WTC11 (cell line): ENCODE data around the gene MMP23B. TPM values are rescaled to one million over a fixed set of nuclear protein-coding genes. Genes with fewer than 3 reads are reported as not detected.

Experiments
- AFF4 ChIP-seq: sonication (generic); formaldehyde crosslinking; IDR thresholded peaks from 2 replicates; pipeline ENCODE4 v1.8.1; 2023; ENCODE audit warnings: mild to moderate bottlenecking, missing genetic modification reagents, borderline replicate concordance
- ATF1 ChIP-seq: sonication (generic); formaldehyde crosslinking; IDR thresholded peaks from 2 replicates; pipeline ENCODE4 v1.8.1; 2023; ENCODE audit warnings: mild to moderate bottlenecking, moderate library complexity, missing genetic modification reagents
- ATF3 ChIP-seq: sonication (generic); formaldehyde crosslinking; conservative IDR thresholded peaks from 2 replicates; pipeline ENCODE4 v1.8.1; 2022; ENCODE audit warnings: mild to moderate bottlenecking, missing genetic modification reagents
- EMX1 ChIP-seq: fragments of 250-450 bp; sonication (Bioruptor Pico); IDR thresholded peaks from 2 replicates; pipeline ENCODE4 v1.8.0; 2021; ENCODE audit warnings: mild to moderate bottlenecking
- ETV6 ChIP-seq: sonication (generic); formaldehyde crosslinking; IDR thresholded peaks from 2 replicates; pipeline ENCODE4 v1.8.1; 2022; ENCODE audit warnings: mild to moderate bottlenecking, missing genetic modification reagents
- JAZF1 ChIP-seq: fragments of 250-450 bp; sonication (Bioruptor Pico); IDR thresholded peaks from 2 replicates; pipeline ENCODE4 v1.9.0; 2021; ENCODE audit warnings: moderate library complexity, mild to moderate bottlenecking, inconsistent platforms
- NR3C1 ChIP-seq: sonication (generic); formaldehyde crosslinking; conservative IDR thresholded peaks from 2 replicates; pipeline ENCODE4 v1.8.1; 2023; ENCODE audit warnings: low read depth, mild to moderate bottlenecking, missing genetic modification reagents
- RELA ChIP-seq: sonication (generic); formaldehyde crosslinking; IDR thresholded peaks from 2 replicates; pipeline ENCODE4 v1.8.1; 2022; ENCODE audit warnings: missing genetic modification reagents, mild to moderate bottlenecking, borderline replicate concordance
- SMAD3 ChIP-seq: sonication (generic); formaldehyde crosslinking; IDR thresholded peaks from 2 replicates; pipeline ENCODE4 v1.8.0; 2022; ENCODE audit warnings: missing genetic modification reagents, mild to moderate bottlenecking, borderline replicate concordance
- TEAD1 ChIP-seq: sonication (generic); formaldehyde crosslinking; IDR thresholded peaks from 2 replicates; pipeline ENCODE4 v1.8.0; 2022; ENCODE audit warnings: mild to moderate bottlenecking, missing genetic modification reagents
- ZBTB21 ChIP-seq: sonication (generic); formaldehyde crosslinking; IDR thresholded peaks from 2 replicates; pipeline ENCODE4 v1.8.1; 2023; ENCODE audit warnings: mild to moderate bottlenecking, missing genetic modification reagents, borderline replicate concordance
- ZMAT4 ChIP-seq: fragments of 250-450 bp; sonication (Bioruptor Pico); IDR thresholded peaks from 2 replicates; pipeline ENCODE4 v1.9.0; 2021; ENCODE audit warnings: mild to moderate bottlenecking
- ZNF219 ChIP-seq: sonication (generic); formaldehyde crosslinking; IDR thresholded peaks from 2 replicates; pipeline ENCODE4 v1.8.0; 2023; ENCODE audit warnings: missing genetic modification reagents, mild to moderate bottlenecking, borderline replicate concordance
- total RNA-seq: library from RNA; stranded (reverse); gene quantifications from 3 replicates; pipeline ENCODE4 v1.2.3, GENCODE V29; 2021
- TF ChIP-seq, protein P1 (sequence below): sonication (generic); formaldehyde crosslinking; IDR thresholded peaks from 2 replicates; pipeline ENCODE4 v1.8.0; 2023; ENCODE audit warnings: missing genetic modification reagents, mild to moderate bottlenecking, borderline replicate concordance
- TF ChIP-seq, protein P2 (sequence below): sonication (generic); formaldehyde crosslinking; IDR thresholded peaks from 2 replicates; pipeline ENCODE4 v1.8.0; 2022; ENCODE audit warnings: mild to moderate bottlenecking, missing genetic modification reagents
- TF ChIP-seq, protein P3 (sequence below): fragments of 250-450 bp; sonication (Bioruptor Pico); IDR thresholded peaks from 2 replicates; pipeline ENCODE4 v1.8.0; 2021; ENCODE audit warnings: mild to moderate bottlenecking
- TF ChIP-seq, protein P4 (sequence below): sonication (generic); formaldehyde crosslinking; IDR thresholded peaks from 2 replicates; pipeline ENCODE4 v1.8.1; 2022; ENCODE audit warnings: low read depth, missing genetic modification reagents, borderline replicate concordance
- TF ChIP-seq, protein P5 (sequence below): fragments of 250-450 bp; sonication (Bioruptor Pico); conservative IDR thresholded peaks from 2 replicates; pipeline ENCODE4 v1.9.0; 2021; ENCODE audit warnings: mild to moderate bottlenecking
- TF ChIP-seq, protein P6 (sequence below): sonication (generic); formaldehyde crosslinking; IDR thresholded peaks from 2 replicates; pipeline ENCODE4 v1.8.1; 2023; ENCODE audit warnings: mild to moderate bottlenecking, missing genetic modification reagents

Gene MMP23B
- total RNA-seq, 1 experiment from 2014 or later: 20.0 TPM

DNA sequence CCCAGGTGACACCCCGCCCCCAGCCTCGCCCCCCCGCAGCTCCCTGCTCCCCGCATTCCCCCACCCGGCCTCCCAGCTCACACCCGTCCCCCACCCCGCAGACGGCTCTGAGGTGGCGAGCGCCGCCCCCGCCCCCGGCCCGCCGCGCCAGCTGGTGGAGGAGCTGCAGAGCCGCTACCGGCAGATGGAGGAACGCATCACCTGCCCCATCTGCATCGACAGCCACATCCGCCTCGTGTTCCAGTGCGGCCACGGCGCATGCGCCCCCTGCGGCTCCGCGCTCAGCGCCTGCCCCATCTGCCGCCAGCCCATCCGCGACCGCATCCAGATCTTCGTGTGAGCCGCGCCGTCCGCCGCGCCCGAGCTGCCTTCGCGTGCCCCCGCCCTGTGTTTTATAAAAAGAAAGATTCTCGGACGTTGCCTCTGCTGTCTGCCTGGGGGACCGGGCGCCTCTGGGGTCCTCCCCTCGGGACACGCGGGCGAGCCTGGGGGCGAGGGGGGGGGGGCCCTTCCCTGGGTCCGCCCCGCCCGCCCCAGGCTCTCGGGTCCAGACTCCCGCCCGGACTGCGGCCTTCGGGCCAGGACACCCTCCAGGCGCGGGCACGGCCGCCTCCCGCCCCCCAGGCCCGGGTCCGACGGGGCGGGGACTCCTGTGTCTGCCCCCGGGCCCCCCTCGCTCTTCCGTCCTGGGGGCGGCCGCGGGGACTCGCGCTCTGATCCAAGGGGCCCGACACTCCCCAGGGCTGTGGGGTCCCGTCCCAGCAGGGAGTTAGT, 1.6 kb upstream of the MMP23B start (continued):
- TF ChIP-seq, protein P1, sequence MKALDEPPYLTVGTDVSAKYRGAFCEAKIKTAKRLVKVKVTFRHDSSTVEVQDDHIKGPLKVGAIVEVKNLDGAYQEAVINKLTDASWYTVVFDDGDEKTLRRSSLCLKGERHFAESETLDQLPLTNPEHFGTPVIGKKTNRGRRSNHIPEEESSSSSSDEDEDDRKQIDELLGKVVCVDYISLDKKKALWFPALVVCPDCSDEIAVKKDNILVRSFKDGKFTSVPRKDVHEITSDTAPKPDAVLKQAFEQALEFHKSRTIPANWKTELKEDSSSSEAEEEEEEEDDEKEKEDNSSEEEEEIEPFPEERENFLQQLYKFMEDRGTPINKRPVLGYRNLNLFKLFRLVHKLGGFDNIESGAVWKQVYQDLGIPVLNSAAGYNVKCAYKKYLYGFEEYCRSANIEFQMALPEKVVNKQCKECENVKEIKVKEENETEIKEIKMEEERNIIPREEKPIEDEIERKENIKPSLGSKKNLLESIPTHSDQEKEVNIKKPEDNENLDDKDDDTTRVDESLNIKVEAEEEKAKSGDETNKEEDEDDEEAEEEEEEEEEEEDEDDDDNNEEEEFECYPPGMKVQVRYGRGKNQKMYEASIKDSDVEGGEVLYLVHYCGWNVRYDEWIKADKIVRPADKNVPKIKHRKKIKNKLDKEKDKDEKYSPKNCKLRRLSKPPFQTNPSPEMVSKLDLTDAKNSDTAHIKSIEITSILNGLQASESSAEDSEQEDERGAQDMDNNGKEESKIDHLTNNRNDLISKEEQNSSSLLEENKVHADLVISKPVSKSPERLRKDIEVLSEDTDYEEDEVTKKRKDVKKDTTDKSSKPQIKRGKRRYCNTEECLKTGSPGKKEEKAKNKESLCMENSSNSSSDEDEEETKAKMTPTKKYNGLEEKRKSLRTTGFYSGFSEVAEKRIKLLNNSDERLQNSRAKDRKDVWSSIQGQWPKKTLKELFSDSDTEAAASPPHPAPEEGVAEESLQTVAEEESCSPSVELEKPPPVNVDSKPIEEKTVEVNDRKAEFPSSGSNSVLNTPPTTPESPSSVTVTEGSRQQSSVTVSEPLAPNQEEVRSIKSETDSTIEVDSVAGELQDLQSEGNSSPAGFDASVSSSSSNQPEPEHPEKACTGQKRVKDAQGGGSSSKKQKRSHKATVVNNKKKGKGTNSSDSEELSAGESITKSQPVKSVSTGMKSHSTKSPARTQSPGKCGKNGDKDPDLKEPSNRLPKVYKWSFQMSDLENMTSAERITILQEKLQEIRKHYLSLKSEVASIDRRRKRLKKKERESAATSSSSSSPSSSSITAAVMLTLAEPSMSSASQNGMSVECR (CRISPR knock-in tag): peak; percentile 58; the same call in 1 of the 2 replicates
- TF ChIP-seq SMAD3 (CRISPR knock-in tag) (peak; percentile 97), ZNF219 (CRISPR knock-in tag) (no peak), ATF1 (CRISPR knock-in tag) (peak; percentile 52; the same call in 1 of the 2 replicates), ZBTB21 (CRISPR knock-in tag) (peak; percentile 69), NR3C1 (CRISPR knock-in tag) (no peak), ZMAT4 (CRISPR knock-in tag) (no peak), ATF3 (0 out of 2 replicates have a peak, but pooled peaks have one; percentile 55), JAZF1 (CRISPR knock-in tag) (no peak), AFF4 (CRISPR knock-in tag) (0 out of 2 replicates have a peak, but pooled peaks have one; percentile 42), RELA (CRISPR knock-in tag) (peak; percentile 81; the same call in 1 of the 2 replicates), EMX1 (CRISPR knock-in tag) (no peak), TEAD1 (peak; percentile 75; the same call in 1 of the 2 replicates), ETV6 (CRISPR knock-in tag) (peak; percentile 87; the same call in 1 of the 2 replicates)
- TF ChIP-seq, protein P2, sequence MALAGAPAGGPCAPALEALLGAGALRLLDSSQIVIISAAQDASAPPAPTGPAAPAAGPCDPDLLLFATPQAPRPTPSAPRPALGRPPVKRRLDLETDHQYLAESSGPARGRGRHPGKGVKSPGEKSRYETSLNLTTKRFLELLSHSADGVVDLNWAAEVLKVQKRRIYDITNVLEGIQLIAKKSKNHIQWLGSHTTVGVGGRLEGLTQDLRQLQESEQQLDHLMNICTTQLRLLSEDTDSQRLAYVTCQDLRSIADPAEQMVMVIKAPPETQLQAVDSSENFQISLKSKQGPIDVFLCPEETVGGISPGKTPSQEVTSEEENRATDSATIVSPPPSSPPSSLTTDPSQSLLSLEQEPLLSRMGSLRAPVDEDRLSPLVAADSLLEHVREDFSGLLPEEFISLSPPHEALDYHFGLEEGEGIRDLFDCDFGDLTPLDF (CRISPR knock-in tag): peak; percentile 86
- TF ChIP-seq, protein P3, sequence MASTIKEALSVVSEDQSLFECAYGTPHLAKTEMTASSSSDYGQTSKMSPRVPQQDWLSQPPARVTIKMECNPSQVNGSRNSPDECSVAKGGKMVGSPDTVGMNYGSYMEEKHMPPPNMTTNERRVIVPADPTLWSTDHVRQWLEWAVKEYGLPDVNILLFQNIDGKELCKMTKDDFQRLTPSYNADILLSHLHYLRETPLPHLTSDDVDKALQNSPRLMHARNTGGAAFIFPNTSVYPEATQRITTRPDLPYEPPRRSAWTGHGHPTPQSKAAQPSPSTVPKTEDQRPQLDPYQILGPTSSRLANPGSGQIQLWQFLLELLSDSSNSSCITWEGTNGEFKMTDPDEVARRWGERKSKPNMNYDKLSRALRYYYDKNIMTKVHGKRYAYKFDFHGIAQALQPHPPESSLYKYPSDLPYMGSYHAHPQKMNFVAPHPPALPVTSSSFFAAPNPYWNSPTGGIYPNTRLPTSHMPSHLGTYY (CRISPR knock-in tag): no peak
- TF ChIP-seq, protein P4, sequence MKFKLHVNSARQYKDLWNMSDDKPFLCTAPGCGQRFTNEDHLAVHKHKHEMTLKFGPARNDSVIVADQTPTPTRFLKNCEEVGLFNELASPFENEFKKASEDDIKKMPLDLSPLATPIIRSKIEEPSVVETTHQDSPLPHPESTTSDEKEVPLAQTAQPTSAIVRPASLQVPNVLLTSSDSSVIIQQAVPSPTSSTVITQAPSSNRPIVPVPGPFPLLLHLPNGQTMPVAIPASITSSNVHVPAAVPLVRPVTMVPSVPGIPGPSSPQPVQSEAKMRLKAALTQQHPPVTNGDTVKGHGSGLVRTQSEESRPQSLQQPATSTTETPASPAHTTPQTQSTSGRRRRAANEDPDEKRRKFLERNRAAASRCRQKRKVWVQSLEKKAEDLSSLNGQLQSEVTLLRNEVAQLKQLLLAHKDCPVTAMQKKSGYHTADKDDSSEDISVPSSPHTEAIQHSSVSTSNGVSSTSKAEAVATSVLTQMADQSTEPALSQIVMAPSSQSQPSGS (CRISPR knock-in tag): peak; percentile 40; the same call in 1 of the 2 replicates
- TF ChIP-seq, protein P5, sequence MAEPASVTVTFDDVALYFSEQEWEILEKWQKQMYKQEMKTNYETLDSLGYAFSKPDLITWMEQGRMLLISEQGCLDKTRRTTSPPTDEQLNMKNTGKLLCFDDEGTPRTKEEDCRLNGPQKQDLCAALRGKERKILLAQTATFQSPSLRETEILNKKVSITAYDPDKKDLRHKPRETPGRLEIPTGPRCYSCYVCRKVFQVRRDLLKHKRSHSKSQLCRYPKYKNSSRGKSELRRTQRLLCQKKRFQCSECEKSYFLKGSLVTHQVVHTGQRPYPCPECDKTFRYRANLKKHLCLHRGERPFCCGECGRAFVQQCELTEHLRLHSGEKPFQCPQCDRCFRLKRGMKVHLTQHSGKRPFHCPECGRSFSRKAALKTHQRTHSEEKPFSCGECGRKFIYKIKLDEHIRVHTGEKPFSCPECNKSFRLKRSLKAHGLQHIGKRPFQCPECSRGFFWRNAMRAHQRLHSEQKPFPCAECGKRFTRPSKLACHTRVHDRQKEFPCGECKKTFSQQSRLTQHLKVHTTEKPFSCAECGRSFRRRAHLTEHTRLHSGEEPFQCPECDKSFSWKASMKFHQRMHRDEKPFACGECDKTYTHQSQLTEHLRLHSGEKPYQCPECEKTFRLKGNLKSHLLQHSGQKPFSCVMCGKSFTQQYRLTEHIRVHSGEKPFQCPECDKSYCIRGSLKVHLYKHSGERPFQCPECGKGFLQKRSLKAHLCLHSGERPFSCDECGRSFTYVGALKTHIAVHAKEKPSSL (CRISPR knock-in tag): no peak
- TF ChIP-seq, protein P6, sequence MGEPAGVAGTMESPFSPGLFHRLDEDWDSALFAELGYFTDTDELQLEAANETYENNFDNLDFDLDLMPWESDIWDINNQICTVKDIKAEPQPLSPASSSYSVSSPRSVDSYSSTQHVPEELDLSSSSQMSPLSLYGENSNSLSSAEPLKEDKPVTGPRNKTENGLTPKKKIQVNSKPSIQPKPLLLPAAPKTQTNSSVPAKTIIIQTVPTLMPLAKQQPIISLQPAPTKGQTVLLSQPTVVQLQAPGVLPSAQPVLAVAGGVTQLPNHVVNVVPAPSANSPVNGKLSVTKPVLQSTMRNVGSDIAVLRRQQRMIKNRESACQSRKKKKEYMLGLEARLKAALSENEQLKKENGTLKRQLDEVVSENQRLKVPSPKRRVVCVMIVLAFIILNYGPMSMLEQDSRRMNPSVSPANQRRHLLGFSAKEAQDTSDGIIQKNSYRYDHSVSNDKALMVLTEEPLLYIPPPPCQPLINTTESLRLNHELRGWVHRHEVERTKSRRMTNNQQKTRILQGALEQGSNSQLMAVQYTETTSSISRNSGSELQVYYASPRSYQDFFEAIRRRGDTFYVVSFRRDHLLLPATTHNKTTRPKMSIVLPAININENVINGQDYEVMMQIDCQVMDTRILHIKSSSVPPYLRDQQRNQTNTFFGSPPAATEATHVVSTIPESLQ (CRISPR knock-in tag): no peak
